Urinary bladder (tissue), 4 donors: Measurements from ENCODE around the gene GDF15. TPM values are rescaled to one million over a fixed set of nuclear protein-coding genes. Genes with fewer than 3 reads are reported as not detected.

Experiments
- DNase-seq: peaks from one replicate; pipeline ENCODE4 v3.0.0-alpha.2; 2015; ENCODE audit errors: extremely low spot score
- H3K27ac ChIP-seq: one replicate; pipeline ENCODE4 v1.5.1; 2013; ENCODE audit warnings: low read depth, mild to moderate bottlenecking, moderate library complexity
- H3K36me3 ChIP-seq: one replicate; pipeline ENCODE4 v1.6.1; 2013; ENCODE audit warnings: mild to moderate bottlenecking, moderate library complexity; ENCODE audit not compliant: insufficient read depth
- H3K4me1 ChIP-seq: one replicate; pipeline ENCODE4 v1.6.1; 2013; ENCODE audit warnings: mild to moderate bottlenecking, moderate library complexity; ENCODE audit not compliant: insufficient read depth
- H3K4me3 ChIP-seq: one replicate; pipeline ENCODE4 v1.5.1; 2013; ENCODE audit warnings: low read depth, low read length
- WGBS: extraction: QIAGEN DNeasy Blood & Tissue Kit; methylation state at CpG from one replicate; pipeline ENCODE4 v1.1.7; 2013; 5-methylcytosine and 5-hydroxymethylcytosine counted together
- polyA plus RNA-seq: library from polyadenylated mRNA; stranded (reverse); fragments of 200-250 nt; gene quantifications from one replicate; pipeline ENCODE4 v1.2.3, GENCODE V29; 2013
- total RNA-seq: library from RNA; depleted of rRNA; stranded (reverse); fragments of >200 nt; gene quantifications from one replicate; pipeline ENCODE4 v1.2.3, GENCODE V29; 2014
- donor health status: healthy with polysubstance abuse.
- donor health status: healthy.

GDF15 gene
- total and polyA plus RNA-seq, 2 donors: 12.5 to 58.2 TPM

GRCh38 chr19:18412610-18413239 is 26.8 kb downstream of the GDF15 start:
- no peaks in the 10 kb centered on the region for H3K36me3 ChIP-seq
- DNase-seq: no peak
- H3K4me3 ChIP-seq: no peak overlapping the region
- 79% methylated on average over 16 of the region's 16 CpGs for WGBS
- no peak overlapping the region for H3K27ac ChIP-seq
- no peaks in the 10 kb centered on the region for H3K4me1 ChIP-seq

GRCh38 chr19:18414504-18415177 is 28.7 kb downstream of the GDF15 start:
- DNase-seq: no peak
- 15% methylated on average over 11 of the region's 11 CpGs for WGBS
- Histone ChIP-seq H3K27ac (peak overlapping the region; percentile 79), H3K36me3 (no peaks in the 10 kb centered on the region), H3K4me3 (no peak overlapping the region), H3K4me1 (no peaks in the 10 kb centered on the region)

- H3K4me1 ChIP-seq: no peaks in the 10 kb centered on the region
- 9% methylated on average over 25 of the region's 25 CpGs for WGBS
Measured at GRCh38 chr19:18415178-18415867, 29.4 kb downstream of the GDF15 start.

GRCh38 chr19:18416778-18417249 is 30.9 kb downstream of the GDF15 start:
- Histone ChIP-seq H3K4me1 (no peaks in the 10 kb centered on the region), H3K36me3 (no peaks in the 10 kb centered on the region), H3K4me3 (peak overlapping the region; percentile 4), H3K27ac (peak overlapping the region; percentile 92)
- WGBS: under 1% methylated on average over 44 of the region's 44 CpGs
- DNase-seq: peak; percentile 86

More at GRCh38 chr19:18415178-18415867, 29.4 kb downstream of the GDF15 start:
- H3K4me3 ChIP-seq: no peak overlapping the region
- DNase-seq: peak; percentile 77
- peak overlapping the region; percentile 79 for H3K27ac ChIP-seq
- no peaks in the 10 kb centered on the region for H3K36me3 ChIP-seq

GRCh38 chr19:18417250-18418028 is 31.5 kb downstream of the GDF15 start:
- no peaks in the 10 kb centered on the region for H3K36me3 ChIP-seq
- peak; percentile 71 for DNase-seq
- peak overlapping the region; percentile 92 for H3K27ac ChIP-seq
- H3K4me3 ChIP-seq: peak overlapping the region; percentile 4
- under 1% methylated on average over 53 of the region's 53 CpGs for WGBS
- no peaks in the 10 kb centered on the region for H3K4me1 ChIP-seq

- no peaks in the 10 kb centered on the region for H3K4me1 ChIP-seq
- peak overlapping the region; percentile 92 for H3K27ac ChIP-seq
- WGBS: 19% methylated on average over 30 of the region's 30 CpGs
- DNase-seq: no peak
- no peak overlapping the region for H3K4me3 ChIP-seq
- H3K36me3 ChIP-seq: no peaks in the 10 kb centered on the region
Measured at GRCh38 chr19:18418029-18418482, 32.1 kb downstream of the GDF15 start.

GRCh38 chr19:18418483-18419194 is 32.7 kb downstream of the GDF15 start:
- Histone ChIP-seq H3K27ac (peak overlapping the region; percentile 92), H3K4me3 (peak overlapping the region; percentile 73), H3K36me3 (no peaks in the 10 kb centered on the region), H3K4me1 (no peaks in the 10 kb centered on the region)
- WGBS: 21% methylated on average over 39 of the region's 39 CpGs
- no peak for DNase-seq

- Histone ChIP-seq H3K36me3 (no peaks in the 10 kb centered on the region), H3K4me3 (peak within 1 kb of the TSS; percentile 73), H3K4me1 (no peaks in the 10 kb centered on the region), H3K27ac (peak within 1 kb of the TSS; percentile 92)
- 1% methylated on average over 79 of the region's 80 CpGs for WGBS
- no peak for DNase-seq
Measured at GRCh38 chr19:18419195-18419698, 33.3 kb downstream of the GDF15 start, which contains the start of gene SSBP4. TSS of gene SSBP4 (plus strand) at chr19:18419398. CDS start at chr19:18419649, 251 bp downstream.

- H3K4me1 ChIP-seq: no peaks in the 10 kb centered on the region
- WGBS: 2% methylated on average over 97 of the region's 97 CpGs
- H3K4me3 ChIP-seq: peak overlapping the region; percentile 73
- no peaks in the 10 kb centered on the region for H3K36me3 ChIP-seq
- peak overlapping the region; percentile 60 for H3K27ac ChIP-seq
- DNase-seq: no peak
Measured at GRCh38 chr19:18419699-18420460, 33.9 kb downstream of the GDF15 start.

GRCh38 chr19:18420930-18421329 is 35.0 kb downstream of the GDF15 start:
- no peaks in the 10 kb centered on the region for H3K36me3 ChIP-seq
- no peaks in the 10 kb centered on the region for H3K4me1 ChIP-seq
- no peak for DNase-seq
- H3K4me3 ChIP-seq: no peak overlapping the region
- H3K27ac ChIP-seq: no peak overlapping the region
- 37% methylated on average over 2 of the region's 2 CpGs for WGBS

- 83% methylated on average over 12 of the region's 12 CpGs for WGBS
- Histone ChIP-seq H3K36me3 (no peaks in the 10 kb centered on the region), H3K27ac (no peak overlapping the region), H3K4me3 (no peak overlapping the region), H3K4me1 (no peaks in the 10 kb centered on the region)
- no peak for DNase-seq
Measured at GRCh38 chr19:18421371-18421959, 35.5 kb downstream of the GDF15 start.
